ENCODE measurements around the gene IFI27. TPM values are rescaled to one million over a fixed set of nuclear protein-coding genes. Genes with fewer than 3 reads are reported as not detected.

Gene IFI27
- total RNA-seq, 1 experiment from 2014 or later: 2.3 TPM

DNA sequence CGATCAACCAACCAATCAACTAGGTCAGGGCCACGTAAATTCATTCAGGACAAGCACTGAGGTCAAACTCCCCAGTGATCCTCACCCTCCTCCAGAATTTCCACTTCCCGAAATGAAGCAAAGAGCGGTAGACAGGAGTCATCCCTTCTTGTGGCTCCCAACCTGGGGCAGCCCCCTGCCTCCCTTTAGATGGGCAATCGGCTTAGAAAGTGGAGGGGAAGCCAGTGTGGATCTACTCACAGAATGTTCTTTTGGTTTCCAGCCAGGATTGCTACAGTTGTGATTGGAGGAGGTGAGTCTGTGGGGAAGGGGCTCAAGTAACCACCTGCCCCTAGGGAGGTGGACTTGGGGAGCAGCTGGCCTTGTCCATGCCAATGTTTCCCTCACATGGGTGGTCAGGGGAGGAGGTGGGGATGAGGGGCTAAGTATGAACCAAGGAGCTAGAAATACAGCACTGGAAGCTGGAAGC, 4.1 kb downstream of the IFI27 start:
- in situ Hi-C loops (cut with HindIII; ENCODE audit: low pct_unique_long_range_greater_than_20kb, low sequenced_read_pairs) (no loop called here), intact Hi-C loops (cut with micrococcal nuclease; ENCODE audit: unreplicated experiment) (no loop called here)
- BruUV-seq (replicated peaks): no TSS peak
- TF ChIP-seq, protein P1, sequence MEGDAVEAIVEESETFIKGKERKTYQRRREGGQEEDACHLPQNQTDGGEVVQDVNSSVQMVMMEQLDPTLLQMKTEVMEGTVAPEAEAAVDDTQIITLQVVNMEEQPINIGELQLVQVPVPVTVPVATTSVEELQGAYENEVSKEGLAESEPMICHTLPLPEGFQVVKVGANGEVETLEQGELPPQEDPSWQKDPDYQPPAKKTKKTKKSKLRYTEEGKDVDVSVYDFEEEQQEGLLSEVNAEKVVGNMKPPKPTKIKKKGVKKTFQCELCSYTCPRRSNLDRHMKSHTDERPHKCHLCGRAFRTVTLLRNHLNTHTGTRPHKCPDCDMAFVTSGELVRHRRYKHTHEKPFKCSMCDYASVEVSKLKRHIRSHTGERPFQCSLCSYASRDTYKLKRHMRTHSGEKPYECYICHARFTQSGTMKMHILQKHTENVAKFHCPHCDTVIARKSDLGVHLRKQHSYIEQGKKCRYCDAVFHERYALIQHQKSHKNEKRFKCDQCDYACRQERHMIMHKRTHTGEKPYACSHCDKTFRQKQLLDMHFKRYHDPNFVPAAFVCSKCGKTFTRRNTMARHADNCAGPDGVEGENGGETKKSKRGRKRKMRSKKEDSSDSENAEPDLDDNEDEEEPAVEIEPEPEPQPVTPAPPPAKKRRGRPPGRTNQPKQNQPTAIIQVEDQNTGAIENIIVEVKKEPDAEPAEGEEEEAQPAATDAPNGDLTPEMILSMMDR (IDR thresholded peaks at IDR 0.05): no peak
- TF ChIP-seq POLR2AphosphoS5 (IDR thresholded peaks at IDR 0.05; ENCODE audit: low read depth, low read length): no peak
- no peaks in the 10 kb centered on the region for H3K4me1 ChIP-seq (ENCODE audit: control insufficient read depth, insufficient read depth, low read length)
- ATAC-seq (no peak), DNase-seq (ENCODE audit: low read depth, low spot score) (no peak)
- H3K4me3 ChIP-seq (ENCODE audit: low read depth in 2 of 2, low read length in 2 of 2): no peak overlapping the region
- H3K36me3 ChIP-seq (ENCODE audit: control insufficient read depth, insufficient read depth, low read length): no peaks in the 10 kb centered on the region; the same call in 1 of the 2 replicates
- CTCF ChIA-PET: no interaction called here
- H3K27ac ChIP-seq (ENCODE audit: low read length): no peak overlapping the region
- H3K27me3 ChIP-seq (ENCODE audit: control insufficient read depth, insufficient read depth, low read length): no peaks in the 10 kb centered on the region
- H3K9me3 ChIP-seq (ENCODE audit: control insufficient read depth, insufficient read depth, low read depth, low read length): no peaks in the 10 kb centered on the region
- POLR2A ChIA-PET: no interaction called here

DNA sequence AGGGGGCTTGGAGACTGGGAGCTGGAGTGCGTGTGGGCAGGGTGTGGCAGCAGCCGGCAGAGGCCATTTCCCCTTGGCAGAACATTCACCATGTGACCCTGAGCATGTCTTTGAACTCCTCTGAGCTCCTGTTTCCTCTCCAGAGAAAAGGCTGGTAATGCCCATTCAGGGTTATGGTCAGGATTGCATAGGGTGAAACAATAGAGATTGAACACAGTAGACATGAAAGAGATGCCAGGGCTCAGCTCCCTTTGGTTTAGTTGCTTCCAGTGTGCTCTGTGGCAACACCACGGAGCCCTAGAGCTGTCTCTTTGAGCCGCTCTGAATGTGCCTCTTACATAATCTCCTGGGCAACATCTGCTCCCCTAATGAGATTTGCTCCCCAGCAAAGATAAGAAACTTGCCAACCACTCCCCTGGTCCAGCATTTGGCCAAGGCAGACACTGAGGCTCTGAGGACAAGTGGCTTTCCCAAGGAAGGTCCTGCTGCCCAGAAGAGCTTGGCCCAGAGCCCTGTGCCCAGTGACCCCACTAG, 4.6 kb downstream of the IFI27 start:
- ChIA-PET POLR2A (interaction anchor here (0.5 to 0.6 kb wide), 2 partner anchors 18 to 68 kb away, joined by 3 to 4 read pairs; no protein-coding TSS in a partner anchor), CTCF (no interaction called here)
- no peak; the same call in 1 of the 2 replicates for ATAC-seq
- Histone ChIP-seq H3K4me3 (ENCODE audit: low read depth in 2 of 2, low read length in 2 of 2) (no peak overlapping the region), H3K36me3 (ENCODE audit: control insufficient read depth, insufficient read depth, low read length) (no peaks in the 10 kb centered on the region; the same call in 1 of the 2 replicates), H3K9me3 (ENCODE audit: control insufficient read depth, insufficient read depth, low read depth, low read length) (no peaks in the 10 kb centered on the region), H3K27ac (ENCODE audit: low read length) (no peak overlapping the region), H3K27me3 (ENCODE audit: control insufficient read depth, insufficient read depth, low read length) (no peaks in the 10 kb centered on the region), H3K4me1 (ENCODE audit: control insufficient read depth, insufficient read depth, low read length) (no peaks in the 10 kb centered on the region)
- BruUV-seq (replicated peaks): no TSS peak
- intact Hi-C loops (cut with micrococcal nuclease; ENCODE audit: unreplicated experiment): no loop called here
- TF ChIP-seq SIN3A (IDR thresholded peaks at IDR 0.05; ENCODE audit: borderline replicate concordance, insufficient read depth, low read depth, low read length) (no peak), POLR2AphosphoS5 (IDR thresholded peaks at IDR 0.05; ENCODE audit: low read depth, low read length) (no peak), TCF7L2 (IDR thresholded peaks at IDR 0.05; ENCODE audit: low read depth, low read length) (no peak)
- TF ChIP-seq, protein P1 (IDR thresholded peaks at IDR 0.05): no peak
- TF ChIP-seq, protein P2, sequence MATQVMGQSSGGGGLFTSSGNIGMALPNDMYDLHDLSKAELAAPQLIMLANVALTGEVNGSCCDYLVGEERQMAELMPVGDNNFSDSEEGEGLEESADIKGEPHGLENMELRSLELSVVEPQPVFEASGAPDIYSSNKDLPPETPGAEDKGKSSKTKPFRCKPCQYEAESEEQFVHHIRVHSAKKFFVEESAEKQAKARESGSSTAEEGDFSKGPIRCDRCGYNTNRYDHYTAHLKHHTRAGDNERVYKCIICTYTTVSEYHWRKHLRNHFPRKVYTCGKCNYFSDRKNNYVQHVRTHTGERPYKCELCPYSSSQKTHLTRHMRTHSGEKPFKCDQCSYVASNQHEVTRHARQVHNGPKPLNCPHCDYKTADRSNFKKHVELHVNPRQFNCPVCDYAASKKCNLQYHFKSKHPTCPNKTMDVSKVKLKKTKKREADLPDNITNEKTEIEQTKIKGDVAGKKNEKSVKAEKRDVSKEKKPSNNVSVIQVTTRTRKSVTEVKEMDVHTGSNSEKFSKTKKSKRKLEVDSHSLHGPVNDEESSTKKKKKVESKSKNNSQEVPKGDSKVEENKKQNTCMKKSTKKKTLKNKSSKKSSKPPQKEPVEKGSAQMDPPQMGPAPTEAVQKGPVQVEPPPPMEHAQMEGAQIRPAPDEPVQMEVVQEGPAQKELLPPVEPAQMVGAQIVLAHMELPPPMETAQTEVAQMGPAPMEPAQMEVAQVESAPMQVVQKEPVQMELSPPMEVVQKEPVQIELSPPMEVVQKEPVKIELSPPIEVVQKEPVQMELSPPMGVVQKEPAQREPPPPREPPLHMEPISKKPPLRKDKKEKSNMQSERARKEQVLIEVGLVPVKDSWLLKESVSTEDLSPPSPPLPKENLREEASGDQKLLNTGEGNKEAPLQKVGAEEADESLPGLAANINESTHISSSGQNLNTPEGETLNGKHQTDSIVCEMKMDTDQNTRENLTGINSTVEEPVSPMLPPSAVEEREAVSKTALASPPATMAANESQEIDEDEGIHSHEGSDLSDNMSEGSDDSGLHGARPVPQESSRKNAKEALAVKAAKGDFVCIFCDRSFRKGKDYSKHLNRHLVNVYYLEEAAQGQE (IDR thresholded peaks at IDR 0.05; ENCODE audit: insufficient read depth in 1 of 2, low read depth in 2 of 2, low read length in 1 of 2): no peak
- in situ Hi-C loops (cut with HindIII; ENCODE audit: low pct_unique_long_range_greater_than_20kb, low sequenced_read_pairs): no loop called here
- DNase-seq (ENCODE audit: low read depth, low spot score): no peak

Measured in Panc1 (cell line).